Measurements from ENCODE around the gene CDCP1.

GRCh38 chr3:45106874-45107273 is 39.3 kb downstream of the CDCP1 start:
- TF ChIP-seq CTCF (IDR thresholded peaks at IDR 0.05; ENCODE audit: low read depth, low read length), result no peak
- no peak for TF ChIP-seq POLR2A (IDR thresholded peaks at IDR 0.05; ENCODE audit: extremely low read depth, insufficient read length)
- no peak for TF ChIP-seq MAX (IDR thresholded peaks at IDR 0.05; ENCODE audit: low read depth, low read length)

Measured in NB4 (cell line).